IPS-NIHi11 (cell line): ENCODE measurements around the gene SIGLEC14.
"Not testable (repeated sequence)": the region's sequence is repeated elsewhere in the genome, so short reads cannot be mapped to it uniquely, and the experiment has no call there.

Experiments
- DNase-seq: peaks from one replicate; pipeline ENCODE4 v3.0.0; 2012; ENCODE audit warnings: mixed read lengths, low spot score

Gene SIGLEC14, protein sequence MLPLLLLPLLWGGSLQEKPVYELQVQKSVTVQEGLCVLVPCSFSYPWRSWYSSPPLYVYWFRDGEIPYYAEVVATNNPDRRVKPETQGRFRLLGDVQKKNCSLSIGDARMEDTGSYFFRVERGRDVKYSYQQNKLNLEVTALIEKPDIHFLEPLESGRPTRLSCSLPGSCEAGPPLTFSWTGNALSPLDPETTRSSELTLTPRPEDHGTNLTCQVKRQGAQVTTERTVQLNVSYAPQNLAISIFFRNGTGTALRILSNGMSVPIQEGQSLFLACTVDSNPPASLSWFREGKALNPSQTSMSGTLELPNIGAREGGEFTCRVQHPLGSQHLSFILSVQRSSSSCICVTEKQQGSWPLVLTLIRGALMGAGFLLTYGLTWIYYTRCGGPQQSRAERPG

DNA sequence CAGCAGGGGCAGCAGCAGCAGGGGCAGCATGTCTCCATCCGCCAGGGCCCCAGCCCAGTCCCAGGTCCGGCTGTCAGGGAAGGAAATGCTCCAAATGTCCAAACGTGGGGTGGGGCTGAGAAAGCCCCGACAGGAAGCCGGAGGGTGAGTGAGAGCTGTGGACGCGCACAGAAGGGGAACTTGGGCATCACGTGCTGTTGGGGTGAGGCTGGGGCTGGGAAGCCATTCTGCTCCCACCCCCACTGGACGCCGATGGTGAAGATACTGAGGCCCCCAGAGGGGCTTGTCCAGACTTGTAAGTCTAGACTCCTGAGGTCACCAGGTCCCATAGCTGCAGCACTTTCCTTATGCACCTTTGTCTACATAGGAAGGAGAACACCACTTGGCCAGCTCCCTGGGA is at the start of gene SIGLEC14:
SIGLEC14 (minus strand) TSS at position 96 of the 400 bp plus-strand sequence; CDS start at position 30, 66 bp downstream.
- DNase-seq: not testable (repeated sequence)

DNA sequence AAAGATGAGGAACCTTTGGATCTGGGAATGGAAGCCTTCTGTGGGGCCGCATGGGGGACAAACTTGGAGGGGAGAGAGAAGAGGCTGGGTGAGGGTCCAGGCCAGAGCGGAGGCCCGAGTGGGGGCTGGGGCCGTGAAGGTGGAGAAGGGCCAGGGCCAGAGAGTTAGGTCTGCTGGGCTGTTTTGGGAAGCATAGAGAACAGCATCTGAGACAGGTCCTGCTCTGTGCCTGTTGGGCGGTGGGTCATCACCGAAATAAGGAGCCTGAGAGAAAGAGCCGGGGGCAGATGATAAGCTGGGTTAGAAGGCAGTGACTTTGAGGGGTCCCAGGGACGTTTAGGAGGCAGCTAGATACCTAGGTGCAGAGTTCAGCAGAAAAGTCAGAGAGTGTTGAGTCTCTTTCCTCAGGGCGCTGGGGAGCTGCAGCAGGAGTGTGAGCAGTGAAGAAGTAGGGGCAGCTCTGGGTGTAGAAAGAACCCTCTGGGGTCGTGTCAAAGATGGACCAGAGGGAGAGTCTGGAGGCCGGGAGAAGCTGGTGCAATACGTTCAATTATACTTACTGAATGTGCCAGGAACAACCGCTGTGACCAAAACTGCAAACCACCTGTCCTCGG is 49.2 kb upstream of the SIGLEC14 start:
- DNase-seq: no peak

DNA sequence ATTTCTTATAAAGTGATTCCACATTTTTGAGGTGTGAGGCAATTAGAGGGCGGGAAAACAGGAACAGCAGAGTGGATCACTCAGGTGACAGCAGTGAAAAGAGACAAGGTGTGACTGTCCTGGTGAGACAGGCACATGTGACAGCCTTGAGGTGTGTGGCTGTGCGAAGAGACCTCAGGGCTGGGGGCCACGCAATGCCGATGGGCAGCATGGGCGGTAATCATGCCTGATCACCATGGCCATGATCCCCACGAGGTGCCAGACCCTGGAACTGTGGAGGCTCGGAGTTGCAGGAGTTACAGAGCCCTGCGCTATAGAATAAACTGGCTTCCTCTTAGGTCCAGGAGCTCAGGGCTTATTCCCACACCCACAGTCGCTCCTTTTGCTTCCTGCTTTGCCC is 48.5 kb upstream of the SIGLEC14 start:
- no peak for DNase-seq

DNA sequence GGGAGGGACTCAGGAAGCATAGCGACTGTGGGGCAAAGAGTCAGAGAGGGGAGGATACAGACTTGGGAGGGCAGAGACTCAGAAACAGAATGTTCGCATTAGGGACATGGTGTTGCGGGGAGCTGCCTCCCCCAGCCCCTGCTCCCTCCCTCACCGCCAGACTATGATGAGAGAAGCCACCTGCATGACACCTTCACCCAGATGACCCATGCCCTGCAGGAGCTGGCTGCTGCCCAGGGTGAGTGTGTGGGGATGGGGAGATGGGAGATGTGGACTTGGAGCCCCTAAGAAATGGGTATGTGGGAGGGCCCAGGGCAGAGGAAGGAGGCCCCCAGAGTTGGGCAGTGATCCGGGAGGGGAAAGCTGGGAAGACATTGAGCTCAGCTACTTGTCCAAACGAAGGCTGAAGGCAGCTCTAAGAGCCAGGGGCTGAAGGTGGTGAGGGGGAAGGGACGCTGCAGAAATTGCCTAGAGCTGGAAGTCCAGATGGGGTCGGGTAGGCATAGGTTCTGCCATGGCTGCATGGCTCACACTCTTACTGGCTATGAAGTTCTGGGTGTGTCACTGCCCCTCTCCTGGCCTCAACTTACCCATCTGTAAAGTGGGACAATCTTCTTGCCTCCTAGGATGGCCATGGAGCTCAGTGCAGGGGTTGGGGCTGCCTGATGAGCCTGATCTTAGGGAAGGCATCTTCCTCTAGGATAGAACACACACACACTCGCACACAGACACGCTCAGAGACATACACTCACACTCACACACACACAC is 47.9 kb upstream of the SIGLEC14 start:
- no peak for DNase-seq

DNA sequence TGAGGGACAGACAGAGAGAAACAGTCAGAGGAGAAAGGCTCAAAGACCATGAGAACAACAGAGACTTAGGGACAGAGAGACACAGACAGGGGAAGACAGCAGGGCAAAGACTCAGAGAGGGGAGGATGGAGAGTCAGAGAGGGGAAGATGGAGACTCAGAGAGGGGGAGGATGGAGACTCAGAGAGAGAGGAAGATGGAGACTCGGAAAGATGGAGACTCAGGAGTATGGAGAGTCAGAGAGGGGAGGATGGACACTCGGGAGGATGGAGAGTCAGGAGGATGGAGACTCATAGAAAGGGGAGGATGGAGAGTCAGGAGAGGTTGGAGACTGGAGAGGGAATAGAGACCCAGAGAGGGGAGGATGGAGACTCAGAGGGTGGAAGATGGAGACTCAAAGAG is 47.2 kb upstream of the SIGLEC14 start:
- DNase-seq: no peak

DNA sequence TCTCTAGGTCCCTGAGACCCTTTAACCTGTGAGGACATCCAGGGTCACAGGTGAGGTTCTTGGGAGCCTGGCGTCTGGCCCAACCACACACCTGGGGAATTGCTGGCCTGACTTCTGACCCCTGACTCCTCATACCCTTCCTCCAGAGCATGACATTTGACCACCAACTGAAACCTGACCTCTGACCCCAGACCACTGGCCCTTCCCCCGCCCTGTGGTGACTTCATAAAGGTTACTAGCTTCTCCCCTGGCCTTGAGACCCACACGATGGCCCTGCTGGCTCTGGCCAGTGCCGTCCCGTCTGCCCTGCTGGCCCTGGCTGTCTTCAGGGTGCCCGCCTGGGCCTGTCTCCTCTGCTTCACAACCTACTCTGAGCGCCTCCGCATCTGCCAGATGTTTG is 46.6 kb upstream of the SIGLEC14 start, which contains the start of gene SPACA6:
SPACA6 (plus strand) TSS at position 71 of the 400 bp plus-strand sequence; CDS start at position 268, 197 bp downstream.
- DNase-seq: no peak

DNA sequence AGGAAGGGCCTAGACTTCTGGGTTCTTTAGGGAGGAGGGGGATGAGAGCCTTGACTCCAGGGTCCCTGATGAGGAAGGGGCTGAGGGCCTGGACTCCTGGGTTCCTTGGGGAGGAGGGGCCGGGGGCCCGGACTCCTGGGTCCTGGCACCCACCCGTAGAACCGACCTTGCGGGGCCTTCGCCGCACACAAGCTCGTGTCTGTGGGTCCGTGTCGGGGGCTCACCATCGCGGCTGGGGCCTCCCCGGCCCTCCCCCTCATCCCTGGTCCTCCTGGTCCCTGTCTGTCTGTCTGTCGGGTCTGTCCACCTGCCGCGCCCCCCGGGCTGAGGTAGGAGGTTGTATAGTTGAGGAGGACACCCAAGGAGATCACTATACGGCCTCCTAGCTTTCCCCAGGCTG is 45.8 kb upstream of the SIGLEC14 start:
- no peak for DNase-seq

DNA sequence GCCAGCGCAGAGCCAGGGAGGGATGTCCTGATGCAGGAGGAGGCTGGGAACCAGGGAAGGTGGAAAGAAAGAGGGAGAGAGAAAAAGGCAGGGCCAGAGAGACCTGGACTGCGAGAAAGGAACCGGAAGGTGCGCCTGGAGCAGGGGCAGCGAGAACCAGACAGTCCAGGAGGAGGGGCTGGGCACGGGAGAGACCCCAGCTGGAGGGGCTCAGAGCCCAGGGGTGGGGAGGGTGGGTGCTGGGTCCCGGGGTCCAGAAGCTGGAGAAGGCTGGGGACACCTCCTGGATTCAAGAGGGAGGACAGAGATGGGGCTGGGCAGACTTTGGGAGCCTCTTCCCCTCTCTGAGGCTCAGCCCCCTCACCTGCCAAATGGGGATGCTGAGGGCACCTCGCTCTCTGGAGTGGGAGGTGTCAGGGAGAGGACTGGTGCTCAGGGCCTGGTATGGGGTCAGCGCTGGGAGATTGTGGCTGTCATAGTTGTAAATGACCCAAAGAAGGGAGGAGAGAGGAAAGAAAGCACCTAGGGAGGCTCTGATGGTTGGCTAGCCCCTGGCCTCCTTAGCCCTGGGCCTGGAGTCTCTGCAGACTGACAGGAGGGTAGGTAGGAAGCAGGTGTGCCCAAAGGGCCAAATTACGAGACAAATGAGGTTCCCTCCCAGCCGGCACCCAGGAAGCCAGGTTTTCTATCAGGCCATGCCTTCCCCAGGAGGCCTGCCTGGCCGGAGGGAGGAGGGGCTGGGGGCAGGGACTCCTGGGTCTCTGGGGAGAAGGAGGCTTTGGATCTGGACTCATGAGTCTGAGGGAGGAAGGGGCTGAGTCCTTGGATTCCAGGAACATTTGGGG is 45.2 kb upstream of the SIGLEC14 start:
- no peak for DNase-seq

DNA sequence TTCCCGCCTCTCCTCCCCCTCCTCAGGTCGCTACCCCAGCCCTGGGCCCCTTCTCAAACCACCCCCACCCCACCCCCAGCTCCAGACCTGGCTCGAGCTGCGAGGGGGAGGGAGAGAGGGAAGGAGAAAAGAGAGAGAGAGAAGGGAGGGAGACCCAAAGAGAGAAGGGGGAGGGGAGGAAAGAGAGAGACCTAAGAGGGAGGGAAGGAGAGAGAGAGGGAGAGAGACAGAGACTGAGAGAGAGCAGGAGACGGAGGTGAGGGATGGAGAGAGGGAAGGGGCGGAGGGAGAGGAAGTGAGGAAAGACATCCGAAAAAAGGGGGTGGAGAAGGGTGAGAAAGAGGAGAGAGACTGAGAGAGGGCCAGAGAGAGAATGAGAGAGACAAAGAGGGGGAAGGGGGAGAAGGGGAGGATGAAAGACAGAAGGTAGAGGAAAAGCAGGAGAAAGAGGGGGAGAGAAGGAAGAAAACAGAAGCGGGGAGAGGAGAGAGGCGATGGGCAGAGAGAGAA is 44.5 kb upstream of the SIGLEC14 start:
- no peak for DNase-seq

DNA sequence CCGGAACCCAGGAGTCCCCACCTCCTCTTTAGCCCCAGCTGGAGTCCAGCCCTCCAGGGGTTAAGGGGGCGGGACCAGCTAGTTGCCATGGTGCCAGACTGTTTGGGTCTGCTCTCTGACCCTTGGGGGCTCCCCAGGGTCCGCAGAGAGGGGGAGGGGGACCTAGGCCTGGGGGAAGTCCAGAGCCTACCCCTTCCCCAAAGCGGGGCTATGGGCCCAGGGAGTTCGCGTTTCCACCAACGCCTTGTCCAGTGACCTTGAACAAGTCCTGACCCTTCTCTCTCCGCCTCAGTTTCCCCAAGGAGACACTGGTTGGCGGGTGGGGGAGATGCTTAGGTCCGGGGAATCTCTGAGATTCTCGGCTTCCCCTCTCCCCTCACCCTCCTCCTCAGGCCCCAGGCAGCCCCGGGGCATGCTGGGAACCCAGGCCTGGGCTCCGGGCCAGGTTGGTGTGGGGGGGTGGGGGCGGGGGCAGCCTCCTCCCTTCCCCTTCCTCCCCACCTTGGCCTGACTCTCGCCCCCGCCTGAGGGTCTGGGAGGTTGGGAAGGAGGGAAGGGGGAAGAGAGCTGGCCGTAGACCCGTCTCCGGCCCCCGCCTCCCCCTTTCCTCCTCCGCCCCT is 43.9 kb upstream of the SIGLEC14 start:
- peak; percentile 67 for DNase-seq

DNA sequence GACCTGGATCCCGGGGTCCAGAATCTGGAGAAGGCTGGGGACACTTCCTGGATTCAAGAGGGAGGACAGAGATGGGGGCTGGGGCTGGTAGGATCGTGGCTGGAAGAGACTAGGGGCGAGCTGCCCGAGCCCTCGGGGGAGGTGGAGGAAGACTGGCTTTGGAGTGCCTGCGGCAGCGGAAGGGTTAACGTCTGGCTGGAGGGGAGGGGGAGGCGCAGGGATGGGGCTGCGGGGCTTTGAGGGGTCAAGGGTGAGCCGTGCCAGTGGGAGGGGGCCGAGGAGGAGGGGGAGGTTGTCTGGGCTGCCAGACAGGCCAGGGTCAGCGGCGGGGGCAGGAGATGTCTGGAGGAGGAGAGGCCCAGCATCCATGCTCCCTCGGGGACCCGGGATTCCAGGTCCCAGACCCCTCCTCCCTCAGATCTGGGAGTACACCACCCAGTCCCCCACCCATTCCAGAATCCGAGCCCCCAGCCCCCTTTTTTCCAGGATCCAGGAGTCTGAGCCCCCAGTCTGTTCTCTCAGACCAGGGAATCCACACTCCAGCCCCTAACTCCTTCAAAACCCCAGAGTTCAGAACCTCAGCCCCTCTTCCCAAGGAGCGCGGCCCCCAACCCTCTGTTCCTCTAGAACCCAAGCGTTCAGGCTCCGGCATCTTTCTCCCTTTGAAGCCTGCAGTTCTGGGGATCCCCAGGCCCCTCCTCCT is 43.3 kb upstream of the SIGLEC14 start:
- peak; percentile 71 for DNase-seq

DNA sequence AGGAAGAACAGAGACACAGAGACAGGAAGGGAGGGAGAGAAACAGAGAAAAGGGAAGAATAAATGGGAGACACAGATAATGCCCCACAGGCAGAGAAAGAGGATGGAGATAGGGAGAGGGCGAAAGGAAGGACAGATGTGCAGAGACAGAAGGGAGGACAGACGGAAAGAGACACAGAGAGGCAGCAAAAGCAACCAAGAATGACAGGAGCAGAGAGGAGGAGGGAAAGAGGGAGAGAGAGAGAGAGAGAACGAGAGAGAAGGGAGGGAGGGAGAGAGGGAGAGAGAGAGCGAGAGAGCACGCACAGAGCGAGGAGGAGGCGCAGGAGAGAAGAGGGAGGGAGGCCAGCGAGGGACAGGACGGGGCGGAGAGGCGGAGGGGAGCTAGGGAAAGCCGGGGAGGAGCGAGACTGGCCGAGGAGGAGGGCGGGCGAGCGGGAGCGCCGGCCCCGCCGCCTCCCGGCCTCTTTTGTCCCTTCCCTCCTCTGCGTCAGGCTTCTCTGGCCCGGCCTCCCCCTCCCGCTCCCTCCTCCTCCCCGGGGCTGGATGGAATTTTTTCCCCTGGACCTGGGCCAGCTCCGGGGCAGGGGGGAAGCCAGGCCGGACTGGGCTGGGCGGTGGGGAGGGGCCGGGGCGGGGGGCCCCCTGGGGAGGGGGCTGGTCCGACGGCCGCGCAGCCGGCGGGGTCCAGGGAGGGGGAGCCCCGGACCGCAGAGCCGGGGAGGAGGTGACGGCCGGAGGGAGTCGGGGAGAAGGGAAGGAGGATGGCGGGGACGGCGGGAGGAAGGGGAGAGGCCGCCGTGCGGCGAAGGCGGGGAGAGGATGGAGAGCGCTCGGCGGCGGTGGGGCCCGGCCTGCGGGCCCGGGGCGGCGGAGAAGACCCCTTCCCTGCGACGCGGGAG is 42.3 kb upstream of the SIGLEC14 start:
- peak; percentile 77 for DNase-seq

DNA sequence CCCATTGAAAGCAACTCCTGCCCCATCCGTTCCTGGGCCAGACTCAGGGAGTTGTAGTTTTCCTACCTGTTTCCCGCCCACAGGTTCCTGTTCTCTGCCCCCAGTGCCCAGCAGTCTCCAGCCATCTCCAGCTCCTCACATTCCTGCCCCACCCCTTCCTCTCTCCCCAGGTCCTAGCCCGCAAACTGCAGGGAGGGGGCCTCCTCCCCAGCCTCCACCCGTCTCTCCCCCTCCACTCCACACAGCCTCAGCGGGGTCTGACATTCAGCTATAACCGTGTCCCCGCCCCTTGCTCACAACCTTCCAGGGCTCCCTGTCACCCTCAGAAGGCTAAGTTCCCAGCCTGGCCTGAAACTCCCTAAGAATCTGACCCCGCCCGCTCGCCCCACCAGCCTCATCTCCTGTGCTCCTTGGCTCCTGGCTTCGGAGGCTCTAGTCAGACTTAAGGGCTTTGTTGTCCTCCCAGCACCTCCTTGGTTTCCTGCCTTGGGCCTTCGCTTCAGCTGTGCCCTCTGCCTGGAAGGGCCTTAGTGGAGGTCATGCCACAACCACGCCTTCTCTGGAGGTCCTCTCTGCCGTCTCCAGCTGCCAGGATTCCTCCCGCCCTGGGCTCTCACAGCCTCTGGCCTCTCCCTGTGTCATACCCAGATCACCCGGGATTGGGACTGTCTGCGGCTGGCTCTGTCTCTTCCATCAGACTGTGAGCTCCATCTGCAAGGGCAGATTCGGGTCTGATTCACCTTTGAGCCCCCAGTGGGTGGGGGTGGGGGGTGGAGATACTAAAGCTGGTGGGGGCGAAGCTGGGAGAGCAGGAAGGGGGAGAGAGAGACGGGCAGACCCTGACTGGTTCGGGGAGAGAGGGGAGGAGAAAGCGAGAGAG is 41.4 kb upstream of the SIGLEC14 start:
- peak; percentile 52 for DNase-seq

DNA sequence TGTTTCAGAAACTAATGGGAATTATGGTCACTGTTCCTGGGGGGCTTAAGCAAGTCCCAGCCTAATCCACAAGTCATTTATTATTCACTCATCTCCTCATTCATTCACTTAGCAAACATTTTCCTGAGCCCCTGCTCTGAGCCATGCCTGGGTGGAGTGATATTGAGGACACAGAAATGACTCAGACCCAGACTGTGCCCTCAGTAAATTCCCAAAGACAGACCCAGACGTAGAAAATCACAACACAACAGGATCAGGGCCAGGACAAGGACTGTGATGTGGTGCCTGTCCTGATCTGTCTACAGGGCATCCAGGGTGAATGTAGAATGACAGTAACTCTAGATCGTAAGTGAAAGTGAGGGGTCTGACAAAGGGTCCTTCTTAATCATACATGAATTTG is 39.5 kb upstream of the SIGLEC14 start:
- DNase-seq: no peak

DNA sequence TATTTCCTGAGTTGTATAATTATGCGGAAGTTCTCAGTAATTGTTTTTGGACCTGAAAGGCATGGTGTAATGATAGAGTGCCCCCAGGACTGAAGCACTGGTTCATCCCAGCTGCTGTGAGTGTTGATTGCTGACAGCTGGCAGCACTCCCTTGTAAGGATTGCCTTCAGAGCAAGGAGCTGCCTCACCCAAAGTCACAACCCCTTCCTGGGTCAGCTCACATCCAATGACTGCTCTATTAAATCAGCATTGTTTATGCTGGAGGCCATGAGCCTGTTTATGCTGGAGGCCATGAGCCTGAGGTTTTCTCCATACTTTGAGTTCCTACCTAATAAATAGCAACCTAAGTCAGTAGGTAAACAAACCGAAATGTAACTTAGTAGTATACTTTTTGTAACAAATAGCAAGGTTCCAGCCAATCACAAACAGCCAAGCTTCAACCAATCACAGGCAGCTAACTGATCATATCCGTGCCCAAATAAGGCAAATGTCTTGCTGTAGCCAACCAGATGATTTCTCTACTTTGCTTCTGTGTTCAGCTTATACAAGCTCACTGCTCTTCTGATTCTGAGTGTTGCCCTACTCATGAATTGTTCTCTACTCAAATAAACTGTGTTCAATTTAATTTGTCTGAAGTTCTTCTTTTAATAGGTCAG is 34.8 kb upstream of the SIGLEC14 start:
- DNase-seq: no peak

DNA sequence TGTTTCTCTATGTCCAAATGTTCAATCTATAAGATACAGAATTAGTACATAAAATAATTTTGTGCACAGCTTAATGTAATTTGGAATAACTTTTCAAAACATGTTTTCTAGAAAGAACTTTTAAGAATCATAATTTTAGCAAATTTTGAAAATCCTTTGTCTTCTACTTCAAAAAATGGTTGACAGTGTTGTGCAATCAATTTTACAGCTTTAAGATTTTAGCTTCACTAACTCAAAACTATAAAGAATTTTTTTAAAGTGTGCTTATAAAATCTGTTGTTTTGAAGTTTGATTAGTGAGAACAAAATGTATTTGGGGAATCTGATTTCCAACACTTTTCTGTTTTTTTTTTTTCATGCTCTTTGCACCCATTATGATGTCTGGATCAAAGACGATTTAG is 33.8 kb upstream of the SIGLEC14 start:
- DNase-seq: no peak

DNA sequence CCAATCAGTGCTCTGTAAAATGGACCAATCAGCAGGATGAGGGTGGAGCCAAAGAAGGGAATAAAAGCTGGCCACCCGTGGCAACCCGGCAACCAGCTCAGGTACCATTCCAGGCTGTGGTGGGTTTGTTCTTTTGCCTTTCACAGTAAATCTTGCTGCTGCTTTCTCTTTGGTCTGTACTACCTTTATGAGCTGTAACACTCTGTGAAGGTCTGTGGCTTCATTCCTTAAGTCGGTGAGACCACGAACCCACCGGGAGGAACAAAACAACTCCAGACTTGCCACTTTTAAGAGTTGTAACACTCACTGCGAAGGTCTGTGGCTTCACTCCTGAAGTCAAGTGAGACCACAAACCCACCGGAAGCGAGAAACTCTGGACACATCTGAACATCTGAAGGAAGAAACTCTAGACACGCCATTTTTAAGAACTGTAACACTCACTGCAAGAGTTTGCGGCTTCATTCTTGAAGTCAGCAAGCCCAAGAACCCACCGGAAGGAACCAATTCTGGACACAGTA is 30.0 kb upstream of the SIGLEC14 start:
- no peak for DNase-seq
